Neuronal stem cell (in vitro differentiated cells): ENCODE measurements around the gene PRSS21.

Experiments used
- DNase-seq: peaks from one replicate; pipeline ENCODE4 v3.0.0-alpha.2; 2013; ENCODE audit warnings: low spot score
- H2AFZ ChIP-seq: one replicate; pipeline ENCODE4 v1.6.1; 2013; ENCODE audit warnings: mild to moderate bottlenecking, low read length, inconsistent platforms
- H2AK5ac ChIP-seq: 2 replicates; pipeline ENCODE4 v1.6.1; 2013; ENCODE audit warnings: low read depth, mild to moderate bottlenecking, inconsistent platforms, low read length, moderate library complexity, mixed read lengths
- H2BK120ac ChIP-seq: 2 replicates; pipeline ENCODE4 v1.6.1; 2013; ENCODE audit warnings: low read depth, mild to moderate bottlenecking, inconsistent platforms, low read length, moderate library complexity, mixed read lengths
- H2BK12ac ChIP-seq: one replicate; pipeline ENCODE4 v1.6.1; 2013; ENCODE audit warnings: low read length, inconsistent platforms
- H2BK15ac ChIP-seq: 2 replicates; pipeline ENCODE4 v1.6.1; 2013; ENCODE audit warnings: mild to moderate bottlenecking, low read length, inconsistent platforms, mixed read lengths
- H2BK5ac ChIP-seq: one replicate; pipeline ENCODE4 v1.6.1; 2013; ENCODE audit warnings: inconsistent platforms, mild to moderate bottlenecking, low read length, moderate library complexity
- H3K14ac ChIP-seq: one replicate; pipeline ENCODE4 v1.6.1; 2013; ENCODE audit warnings: low read length, inconsistent platforms
- H3K18ac ChIP-seq: 2 replicates; pipeline ENCODE4 v1.6.1; 2013; ENCODE audit warnings: low read length, inconsistent platforms
- H3K23ac ChIP-seq: 2 replicates; pipeline ENCODE4 v1.6.1; 2013; ENCODE audit warnings: low read depth, mild to moderate bottlenecking, mixed read lengths, low read length, inconsistent platforms; ENCODE audit not compliant: poor library complexity
- H3K27ac ChIP-seq: replicated peaks from 3 replicates; pipeline ENCODE4 v1.5.1; 2013; ENCODE audit warnings: low read length, inconsistent platforms
- H3K27me3 ChIP-seq, 3 experiments: 2 replicates each; pipeline ENCODE4 v1.6.1; 2013; ENCODE audit warnings: low read length in 3 of 3, mild to moderate bottlenecking in 2 of 3, inconsistent platforms in 1 of 3, low read depth in 1 of 3, mixed read lengths in 1 of 3, moderate library complexity in 1 of 3; ENCODE audit not compliant: control insufficient read depth in 3 of 3, insufficient read depth in 3 of 3
- H3K36me3 ChIP-seq, 2 donors: replicated peaks in 1 of 2; 2 replicates each; pipeline ENCODE4 v1.6.1; 2013; ENCODE audit warnings: low read length in 2 of 2; ENCODE audit not compliant: control insufficient read depth in 2 of 2, insufficient read depth in 2 of 2
- H3K4ac ChIP-seq: 2 replicates; pipeline ENCODE4 v1.6.1; 2013; ENCODE audit warnings: inconsistent platforms, mild to moderate bottlenecking, low read length, moderate library complexity
- H3K4me1 ChIP-seq, 2 donors: 1 replicate in 1 of 2; 2 replicates in 1 of 2; pipeline ENCODE4 v1.6.1; 2013; ENCODE audit warnings: low read length in 2 of 2, low read depth in 1 of 2; ENCODE audit not compliant: control insufficient read depth in 2 of 2, insufficient read depth in 1 of 2
- H3K4me2 ChIP-seq: one replicate; pipeline ENCODE4 v1.6.1; 2013; ENCODE audit warnings: mild to moderate bottlenecking, low read length, inconsistent platforms; ENCODE audit not compliant: insufficient read depth, poor library complexity, severe bottlenecking
- H3K4me3 ChIP-seq, 2 donors: 2 replicates each; pipeline ENCODE4 v1.5.1; 2013; ENCODE audit warnings: low read length in 2 of 2, mild to moderate bottlenecking in 2 of 2, inconsistent platforms in 1 of 2, moderate library complexity in 1 of 2
- H3K79me1 ChIP-seq: one replicate; pipeline ENCODE4 v1.6.1; 2013; ENCODE audit warnings: low read depth, mild to moderate bottlenecking, inconsistent platforms, low read length, moderate library complexity
- H3K9ac ChIP-seq: one replicate; pipeline ENCODE4 v1.6.1; 2013; ENCODE audit warnings: mild to moderate bottlenecking, low read depth, low read length, inconsistent platforms; ENCODE audit not compliant: poor library complexity
- H3K9me3 ChIP-seq, 2 donors: replicated peaks in 1 of 2; 2 replicates each; pipeline versions ENCODE3 to v1.6.1; 2013; ENCODE audit warnings: low read length in 2 of 2, mild to moderate bottlenecking in 2 of 2, inconsistent platforms in 1 of 2, low read depth in 1 of 2, mixed read lengths in 1 of 2, moderate library complexity in 1 of 2; ENCODE audit not compliant: control insufficient read depth in 2 of 2, insufficient read depth in 1 of 2
- H4K8ac ChIP-seq: one replicate; pipeline ENCODE4 v1.6.1; 2013; ENCODE audit warnings: low read depth, mild to moderate bottlenecking, inconsistent platforms, low read length, moderate library complexity
- H4K91ac ChIP-seq: one replicate; pipeline ENCODE4 v1.6.1; 2013; ENCODE audit warnings: low read length, low read depth, mild to moderate bottlenecking, inconsistent platforms; ENCODE audit not compliant: poor library complexity
- WGBS, 2 donors: extraction: QIAGEN DNeasy Blood & Tissue Kit; methylation state at CpG; one replicate each; pipeline ENCODE4 v1.1.7; 2013; ENCODE audit warnings: missing lambda C conversion rate in 2 of 2, mixed read lengths in 1 of 2; ENCODE audit not compliant: insufficient read length in 2 of 2, insufficient replicate concordance in 1 of 2; ENCODE audit errors: extremely low coverage in 2 of 2; 5-methylcytosine and 5-hydroxymethylcytosine counted together

PRSS21 gene

GRCh38 chr16:2791174-2791573 lies 25.9 kb upstream of the PRSS21 start:
- Histone ChIP-seq H3K14ac (no peak overlapping the region), H3K4ac (no peak overlapping the region), H3K4me1 (peaks cover 4 to 10% of the 10 kb centered on the region in 2 donors), H4K91ac (no peak overlapping the region), H3K79me1 (no peaks in the 10 kb centered on the region), H3K4me2 (no peak overlapping the region), H3K9ac (no peak overlapping the region), H3K27me3 (peaks cover 0 to 10% (median 0%) of the 10 kb centered on the region in 3 experiments), H2AK5ac (no peak overlapping the region), H2BK120ac (no peak overlapping the region), H2BK5ac (no peak overlapping the region), H2BK12ac (no peak overlapping the region), H3K18ac (no peak overlapping the region), H2BK15ac (no peak overlapping the region), H3K9me3 (no peaks in the 10 kb centered on the region), H3K27ac (no peak overlapping the region), H2AFZ (no peak overlapping the region), H3K4me3 (no peak overlapping the region), H3K36me3 (no peaks in the 10 kb centered on the region), H4K8ac (no peak overlapping the region), H3K23ac (no peak overlapping the region)
- no CpG with 5 or more reads among the region's 8 CpGs for WGBS, 2 donors
- DNase-seq, result no peak

DNA sequence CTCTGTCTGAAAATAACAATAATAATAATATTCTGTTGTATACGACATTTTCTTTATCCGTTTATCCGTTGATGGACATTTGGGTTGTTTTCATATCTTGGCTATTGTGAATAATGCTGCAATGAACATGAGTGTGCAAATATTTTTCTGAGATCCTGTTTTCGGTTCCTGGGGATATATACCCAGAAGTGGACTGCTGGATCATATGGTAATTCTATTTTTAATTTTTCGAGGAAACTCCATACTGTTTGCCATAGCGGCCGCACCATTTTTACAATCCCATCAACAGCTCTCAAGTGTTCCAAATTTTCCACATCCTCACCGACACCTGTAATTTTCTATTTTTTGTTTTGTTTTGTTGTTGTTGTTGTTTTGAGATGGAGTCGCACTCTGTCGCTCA lies 24.1 kb upstream of the PRSS21 start:
- no peaks in the 10 kb centered on the region for H3K9me3 ChIP-seq
- H3K4ac ChIP-seq, result no peak overlapping the region
- DNase-seq, result no peak
- no peak overlapping the region for H3K4me2 ChIP-seq
- H2AK5ac ChIP-seq, result no peak overlapping the region
- H3K4me1 ChIP-seq, result peaks cover 0 to 2% of the 10 kb centered on the region in 2 donors
- no peak overlapping the region for H3K9ac ChIP-seq
- H4K8ac ChIP-seq, result no peak overlapping the region
- H3K14ac ChIP-seq, result no peak overlapping the region
- peaks cover 0 to 10% (median 0%) of the 10 kb centered on the region in 3 experiments for H3K27me3 ChIP-seq
- no CpG with 5 or more reads among the region's 10 CpGs for WGBS, 2 donors
- H3K18ac ChIP-seq, result no peak overlapping the region
- H2BK120ac ChIP-seq, result no peak overlapping the region
- no peaks in the 10 kb centered on the region for H3K36me3 ChIP-seq
- no peaks in the 10 kb centered on the region for H3K79me1 ChIP-seq
- no peak overlapping the region for H3K4me3 ChIP-seq
- H4K91ac ChIP-seq, result no peak overlapping the region
- H3K23ac ChIP-seq, result no peak overlapping the region
- no peak overlapping the region for H2BK12ac ChIP-seq
- no peak overlapping the region for H2AFZ ChIP-seq
- H2BK5ac ChIP-seq, result no peak overlapping the region
- H3K27ac ChIP-seq, result no peak overlapping the region
- no peak overlapping the region for H2BK15ac ChIP-seq

GRCh38 chr16:2795395-2796143 lies 21.5 kb upstream of the PRSS21 start:
- H3K27me3 ChIP-seq, result peaks cover 0 to 12% (median 0%) of the 10 kb centered on the region in 3 experiments
- no peak overlapping the region for H3K4me3 ChIP-seq
- H4K8ac ChIP-seq, result no peak overlapping the region
- no peak overlapping the region for H2AK5ac ChIP-seq
- H3K4ac ChIP-seq, result no peak overlapping the region
- H3K79me1 ChIP-seq, result no peaks in the 10 kb centered on the region
- no CpG with 5 or more reads among the region's 7 CpGs for WGBS, 2 donors
- H2AFZ ChIP-seq, result no peak overlapping the region
- DNase-seq, result no peak
- no peaks in the 10 kb centered on the region for H3K9me3 ChIP-seq
- no peaks in the 10 kb centered on the region for H3K36me3 ChIP-seq
- H3K4me2 ChIP-seq, result no peak overlapping the region
- no peak overlapping the region for H3K23ac ChIP-seq
- H2BK5ac ChIP-seq, result no peak overlapping the region
- no peak overlapping the region for H3K14ac ChIP-seq
- H3K9ac ChIP-seq, result no peak overlapping the region
- H2BK120ac ChIP-seq, result no peak overlapping the region
- H2BK12ac ChIP-seq, result no peak overlapping the region
- no peak overlapping the region for H3K18ac ChIP-seq
- no peak overlapping the region for H4K91ac ChIP-seq
- H2BK15ac ChIP-seq, result no peak overlapping the region
- H3K4me1 ChIP-seq, result no peaks in the 10 kb centered on the region
- no peak overlapping the region for H3K27ac ChIP-seq

DNA sequence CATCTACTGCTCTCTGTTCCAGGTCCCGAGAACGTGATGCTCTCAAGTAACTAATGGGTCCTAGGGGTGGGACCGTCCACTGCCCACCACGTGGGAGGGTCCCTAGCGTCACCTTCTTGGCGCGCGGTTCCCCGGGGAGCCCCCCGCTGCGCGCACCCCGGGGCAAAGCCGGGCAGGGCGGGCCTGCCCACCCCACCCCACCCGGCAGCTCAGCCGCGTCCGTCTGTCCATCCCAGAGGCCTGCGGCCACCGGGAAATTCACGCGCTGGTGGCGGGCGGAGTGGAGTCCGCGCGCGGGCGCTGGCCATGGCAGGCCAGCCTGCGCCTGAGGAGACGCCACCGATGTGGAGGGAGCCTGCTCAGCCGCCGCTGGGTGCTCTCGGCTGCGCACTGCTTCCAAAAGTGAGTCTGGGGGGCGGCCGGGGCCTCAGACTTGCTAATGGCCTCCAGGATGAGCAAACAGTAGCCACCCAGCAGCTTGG lies 18.3 kb upstream of the PRSS21 start:
- Histone ChIP-seq H3K4me1 (no peaks in the 10 kb centered on the region), H3K36me3 (no peaks in the 10 kb centered on the region), H3K9ac (no peak overlapping the region), H3K79me1 (no peaks in the 10 kb centered on the region), H2BK15ac (no peak overlapping the region), H4K91ac (no peak overlapping the region), H3K4me2 (no peak overlapping the region), H2BK12ac (no peak overlapping the region), H3K27me3 (peaks cover 0 to 8% (median 0%) of the 10 kb centered on the region in 3 experiments), H3K9me3 (no peaks in the 10 kb centered on the region), H4K8ac (no peak overlapping the region), H2AK5ac (peak overlapping the region; percentile 81), H3K4ac (no peak overlapping the region), H3K27ac (no peak overlapping the region), H3K4me3 (no peak overlapping the region), H3K18ac (peak overlapping the region; percentile 28), H2BK120ac (no peak overlapping the region), H2AFZ (peak overlapping the region; percentile 40), H3K23ac (no peak overlapping the region), H2BK5ac (no peak overlapping the region), H3K14ac (no peak overlapping the region)
- WGBS, 2 donors, result no CpG with 5 or more reads among the region's 39 CpGs
- DNase-seq, result no peak
